GM12872 (cell line): Measurements from ENCODE around the gene TGFBR3.

Source experiments
- CTCF ChIP-seq: IDR thresholded peaks from 3 replicates; pipeline ENCODE4 v1.5.1; 2011; ENCODE audit warnings: low read depth, mild to moderate bottlenecking, low read length, moderate library complexity; ENCODE audit not compliant: insufficient read depth

TGFBR3 gene

GRCh38 chr1:91881280-91881679 is 4.7 kb downstream of the TGFBR3 start:
- TF ChIP-seq CTCF: no peak

GRCh38 chr1:91879733-91880132 is 6.2 kb downstream of the TGFBR3 start:
- no peak for TF ChIP-seq CTCF

- TF ChIP-seq CTCF: no peak
Measured at GRCh38 chr1:91877574-91878208, 8.3 kb downstream of the TGFBR3 start.

- no peak for TF ChIP-seq CTCF
Measured at GRCh38 chr1:91876781-91877573, 9.0 kb downstream of the TGFBR3 start.

- no peak for TF ChIP-seq CTCF
Measured at GRCh38 chr1:91876040-91876470, 9.9 kb downstream of the TGFBR3 start.

- no peak for TF ChIP-seq CTCF
Measured at GRCh38 chr1:91874167-91874566, 11.8 kb downstream of the TGFBR3 start.

- TF ChIP-seq CTCF: no peak
Measured at GRCh38 chr1:91872559-91873081, 13.3 kb downstream of the TGFBR3 start.
